PC-3 (cell line): ENCODE results near the gene ADCY2. TPM values are rescaled to one million over a fixed set of nuclear protein-coding genes. Genes with fewer than 3 reads are reported as not detected.

Experiments
- ATAC-seq: fragments of 200-7000 bp; cut with Tn5 transposase; 2 replicates; pipeline ENCODE4 v1.9.1; 2020; ENCODE audit warnings: mild to moderate bottlenecking, moderate library complexity
- BruUV-seq: library from RNA; stranded (reverse); fragments of 400-500 nt; replicated peaks from 2 replicates; lab custom pipeline; 2021; lab: Mats Ljungman, UMichigan
- CTCF ChIA-PET: fragments of 300-600 bp; sonication (Branson Sonifier 250); formaldehyde crosslinking; loops from one replicate; lab custom pipeline; 2022; ENCODE audit warnings: antibody characterized with exemption; lab: Charles Lee
- POLR2A ChIA-PET: fragments of 300-600 bp; sonication (Branson Sonifier 250); formaldehyde crosslinking; loops from one replicate; lab custom pipeline; 2022; ENCODE audit warnings: antibody characterized with exemption; ENCODE audit not compliant: unreplicated experiment; lab: Charles Lee
- DNase-seq: peaks from one replicate; pipeline ENCODE4 v3.0.0-alpha.2; 2015
- H2AFZ ChIP-seq: fragments of 300-600 bp; sonication (generic); 2 replicates; pipeline ENCODE4 v1.6.0; 2016; ENCODE audit warnings: antibody characterized with exemption, low read length
- H3F3A ChIP-seq: fragments of 300-600 bp; sonication (generic); one replicate; pipeline ENCODE4 v1.6.0; 2017; ENCODE audit warnings: antibody characterized with exemption, low read length, control low read depth, mild to moderate bottlenecking; ENCODE audit not compliant: unreplicated experiment
- H3K27ac ChIP-seq: fragments of 300-600 bp; sonication (generic); 2 replicates; pipeline ENCODE4 v1.5.1; 2016; ENCODE audit warnings: mild to moderate bottlenecking, low read length
- H3K27me3 ChIP-seq: fragments of 300-600 bp; sonication (generic); 2 replicates; pipeline ENCODE4 v1.6.1; 2016; ENCODE audit warnings: low read length, mixed read lengths
- H3K36me3 ChIP-seq: fragments of 300-600 bp; sonication (generic); 2 replicates; pipeline ENCODE4 v1.6.1; 2016; ENCODE audit warnings: low read depth, mixed run types, low read length, mixed read lengths
- H3K4me1 ChIP-seq: fragments of 300-600 bp; sonication (generic); 2 replicates; pipeline ENCODE4 v1.5.1; 2016; ENCODE audit warnings: low read length; ENCODE audit not compliant: insufficient read depth
- H3K4me2 ChIP-seq: fragments of 300-600 bp; sonication (generic); 2 replicates; pipeline ENCODE4 v1.6.0; 2016; ENCODE audit warnings: low read length
- H3K4me3 ChIP-seq: fragments of 300-600 bp; sonication (generic); 2 replicates; pipeline ENCODE4 v1.5.1; 2016; ENCODE audit warnings: mild to moderate bottlenecking, low read length, mixed read lengths
- H3K79me2 ChIP-seq: fragments of 300-600 bp; sonication (generic); 2 replicates; pipeline ENCODE4 v1.6.1; 2017; ENCODE audit warnings: low read length, mixed read lengths
- H3K9ac ChIP-seq: fragments of 300-600 bp; sonication (generic); 2 replicates; pipeline ENCODE4 v1.6.0; 2016; ENCODE audit warnings: mild to moderate bottlenecking, low read length
- H3K9me2 ChIP-seq: fragments of 300-600 bp; sonication (generic); replicated peaks from 2 replicates; pipeline ENCODE4 v1.6.1; 2016; ENCODE audit warnings: mixed run types, low read length, mixed read lengths
- H3K9me3 ChIP-seq: fragments of 300-600 bp; sonication (generic); 2 replicates; pipeline ENCODE4 v1.6.1; 2016; ENCODE audit warnings: low read length, mixed read lengths
- H4K20me1 ChIP-seq: fragments of 300-600 bp; sonication (generic); 2 replicates; pipeline ENCODE4 v1.6.1; 2016; ENCODE audit warnings: low read length, mixed read lengths
- CTCF ChIP-seq: fragments of 300-600 bp; sonication (generic); conservative IDR thresholded peaks from 2 replicates; pipeline ENCODE4 v1.5.1; 2017; ENCODE audit warnings: antibody characterized with exemption, low read depth, mild to moderate bottlenecking, low read length
- EZH2 ChIP-seq: fragments of 300-600 bp; sonication (generic); IDR thresholded peaks from one replicate; pipeline ENCODE4 v1.6.1; 2017; ENCODE audit warnings: antibody characterized with exemption, mild to moderate bottlenecking, low read length; ENCODE audit not compliant: unreplicated experiment
- EZH2phosphoT487 ChIP-seq: fragments of 300-600 bp; sonication (generic); IDR thresholded peaks from 2 replicates; pipeline ENCODE4 v1.6.1; 2018; ENCODE audit warnings: mild to moderate bottlenecking, antibody characterized with exemption, low read length, borderline replicate concordance
- intact Hi-C: fragments of 100-400 bp; cut with micrococcal nuclease; formaldehyde crosslinking; loops from 2 replicates; pipeline ENCODE4 v1.9.0; 2023
- total RNA-seq: library from RNA; depleted of rRNA; stranded (reverse); fragments of >200 nt; gene quantifications from 2 replicates; pipeline ENCODE4 v1.2.3, GENCODE V29; 2014

ADCY2 gene
- total RNA-seq, 1 experiment from 2014 or later = not detected

- BruUV-seq = no TSS peak
- Histone ChIP-seq H3K9me2 (no peaks in the 10 kb centered on the region), H3K4me1 (no peaks in the 10 kb centered on the region), H3F3A (no peaks in the 10 kb centered on the region), H3K9ac (no peak overlapping the region), H4K20me1 (no peaks in the 10 kb centered on the region), H3K4me3 (no peak overlapping the region), H3K9me3 (no peaks in the 10 kb centered on the region), H3K36me3 (no peaks in the 10 kb centered on the region), H2AFZ (no peak overlapping the region), H3K79me2 (no peaks in the 10 kb centered on the region), H3K27me3 (peaks cover 83% of the 10 kb centered on the region), H3K4me2 (no peak overlapping the region), H3K27ac (no peak overlapping the region)
- no peak for DNase-seq
- intact Hi-C loops = no loop called here
- TF ChIP-seq CTCF (no peak), EZH2phosphoT487 (no peak), EZH2 (no peak)
- CTCF ChIA-PET = no interaction called here
- no peak for ATAC-seq
- POLR2A ChIA-PET = no interaction called here
Measured at GRCh38 chr5:7789567-7789966, 393.6 kb downstream of the ADCY2 start.

- Histone ChIP-seq H3K4me3 (no peak overlapping the region), H4K20me1 (no peaks in the 10 kb centered on the region), H3K9ac (no peak overlapping the region), H3K79me2 (no peaks in the 10 kb centered on the region), H3K36me3 (no peaks in the 10 kb centered on the region), H2AFZ (no peak overlapping the region), H3K4me1 (no peaks in the 10 kb centered on the region), H3K27me3 (peaks cover 84% of the 10 kb centered on the region), H3K9me3 (no peaks in the 10 kb centered on the region), H3K27ac (no peak overlapping the region), H3K4me2 (no peak overlapping the region), H3K9me2 (no peaks in the 10 kb centered on the region), H3F3A (no peaks in the 10 kb centered on the region)
- DNase-seq (no peak), ATAC-seq (no peak)
- intact Hi-C loops = no loop called here
- no TSS peak for BruUV-seq
- ChIA-PET POLR2A (no interaction called here), CTCF (no interaction called here)
- no peak for TF ChIP-seq EZH2phosphoT487
- TF ChIP-seq CTCF = no peak
- no peak for TF ChIP-seq EZH2
Measured at GRCh38 chr5:7793895-7794294, 398.0 kb downstream of the ADCY2 start.

- Histone ChIP-seq H3F3A (no peaks in the 10 kb centered on the region), H3K4me2 (no peak overlapping the region), H3K27ac (no peak overlapping the region), H3K9me3 (no peaks in the 10 kb centered on the region), H3K9me2 (no peaks in the 10 kb centered on the region; the same call in 1 of the 2 replicates), H3K79me2 (no peaks in the 10 kb centered on the region), H3K9ac (no peak overlapping the region), H4K20me1 (no peaks in the 10 kb centered on the region), H2AFZ (no peak overlapping the region), H3K4me1 (no peaks in the 10 kb centered on the region), H3K36me3 (no peaks in the 10 kb centered on the region), H3K27me3 (peaks cover 84% of the 10 kb centered on the region), H3K4me3 (no peak overlapping the region)
- BruUV-seq = no TSS peak
- intact Hi-C loops = no loop called here
- TF ChIP-seq EZH2 = no peak
- TF ChIP-seq CTCF = no peak
- no peak for TF ChIP-seq EZH2phosphoT487
- ATAC-seq (no peak), DNase-seq (no peak)
- POLR2A ChIA-PET = no interaction called here
- CTCF ChIA-PET = no interaction called here
Measured at GRCh38 chr5:7794311-7794710, 398.4 kb downstream of the ADCY2 start.
